ENCODE data around the gene MAPK8. TPM values are rescaled to one million over a fixed set of nuclear protein-coding genes. Genes with fewer than 3 reads are reported as not detected.
"Not testable (repeated sequence)": the region's sequence is repeated elsewhere in the genome, so short reads cannot be mapped to it uniquely, and the experiment has no call there.

The MAPK8 gene
- total RNA-seq, 1 donor: 39.1 TPM

- no peak for DNase-seq (ENCODE audit: low read depth)
- no peak overlapping the region for H3K4me3 ChIP-seq (ENCODE audit: low read depth, low read length)
- TF ChIP-seq CTCF (IDR thresholded peaks at IDR 0.05; ENCODE audit: insufficient read depth, low read length): no peak
Observed at GRCh38 chr10:48417374-48417773, 110.9 kb downstream of the MAPK8 start.

- TF ChIP-seq CTCF (IDR thresholded peaks at IDR 0.05; ENCODE audit: insufficient read depth, low read length): no peak
- DNase-seq (ENCODE audit: low read depth): no peak
- no peak overlapping the region for H3K4me3 ChIP-seq (ENCODE audit: low read depth, low read length)
Observed at GRCh38 chr10:48418189-48418788, 111.8 kb downstream of the MAPK8 start.

GRCh38 chr10:48419714-48420113 lies 113.2 kb downstream of the MAPK8 start:
- no peak for DNase-seq (ENCODE audit: low read depth)
- TF ChIP-seq CTCF (IDR thresholded peaks at IDR 0.05; ENCODE audit: insufficient read depth, low read length): no peak
- no peak overlapping the region for H3K4me3 ChIP-seq (ENCODE audit: low read depth, low read length)

- DNase-seq (ENCODE audit: low read depth); H3K4me3 ChIP-seq (ENCODE audit: low read depth, low read length): not testable (repeated sequence)
Observed at GRCh38 chr10:48421862-48422261, 115.4 kb downstream of the MAPK8 start.

GRCh38 chr10:48423884-48424283 lies 117.4 kb downstream of the MAPK8 start:
- no peak for DNase-seq (ENCODE audit: low read depth)
- no peak overlapping the region for H3K4me3 ChIP-seq (ENCODE audit: low read depth, low read length)
- TF ChIP-seq CTCF (IDR thresholded peaks at IDR 0.05; ENCODE audit: insufficient read depth, low read length): no peak

GRCh38 chr10:48428896-48429295 lies 122.4 kb downstream of the MAPK8 start:
- no peak overlapping the region for H3K4me3 ChIP-seq (ENCODE audit: low read depth, low read length)
- no peak for DNase-seq (ENCODE audit: low read depth)
- TF ChIP-seq CTCF (IDR thresholded peaks at IDR 0.05; ENCODE audit: insufficient read depth, low read length): no peak

GRCh38 chr10:48429309-48429708 lies 122.8 kb downstream of the MAPK8 start:
- no peak for TF ChIP-seq CTCF (IDR thresholded peaks at IDR 0.05; ENCODE audit: insufficient read depth, low read length)

More at GRCh38 chr10:48429309-48429708, 122.8 kb downstream of the MAPK8 start:
- no peak overlapping the region for H3K4me3 ChIP-seq (ENCODE audit: low read depth, low read length)
- DNase-seq (ENCODE audit: low read depth): no peak

Measured in fibroblast of the aortic adventitia (primary cell).